Activated naive CD4-positive, alpha-beta T cell treated with anti-CD3 and anti-CD28 coated beads, Interleukin-2, amount 50 U/mL, for 72 hours (primary cell): Measurements from ENCODE around the gene MRPS11. TPM values are rescaled to one million over a fixed set of nuclear protein-coding genes. Genes with fewer than 3 reads are reported as not detected.

ENCODE experiments used
- ATAC-seq, 2 donors: fragments of 150-1000 bp; cut with Tn5 transposase; 2 replicates each; pipeline ENCODE4 v1.10.0; 2021; ENCODE audit warnings: mild to moderate bottlenecking in 2 of 2, moderate library complexity in 2 of 2
- DNase-seq, 2 donors: peaks; one replicate each; pipeline ENCODE4 v3.0.0; 2021 to 2022; ENCODE audit warnings: low spot score in 2 of 2
- H3K27ac Mint-ChIP-seq, 2 donors: one replicate each; pipeline ENCODE4 v1.8.0; 2022; ENCODE audit warnings: mild to moderate bottlenecking in 2 of 2, mixed read lengths in 2 of 2
- H3K36me3 Mint-ChIP-seq, 2 donors: one replicate each; pipeline ENCODE4 v1.8.0; 2022; ENCODE audit warnings: mixed read lengths in 2 of 2
- H3K9me3 Mint-ChIP-seq, 2 donors: one replicate each; pipeline ENCODE4 v1.8.0; 2022; ENCODE audit warnings: mixed read lengths in 2 of 2
- total RNA-seq, 2 donors: library from RNA; stranded (reverse); gene quantifications; one replicate each; pipeline ENCODE4 v1.2.3, GENCODE V29; 2022

MRPS11 gene
- total RNA-seq, 2 donors from 2014 or later = 61.0 to 61.3 TPM

GRCh38 chr15:88477126-88477525 lies 9.6 kb downstream of the MRPS11 start:
- no peak overlapping the region for H3K27ac Mint-ChIP-seq
- no peak for ATAC-seq
- H3K9me3 Mint-ChIP-seq = no peaks in the 10 kb centered on the region
- DNase-seq = no peak
- H3K36me3 Mint-ChIP-seq = no peaks in the 10 kb centered on the region

GRCh38 chr15:88477904-88478303 lies 10.4 kb downstream of the MRPS11 start:
- H3K27ac Mint-ChIP-seq = no peak overlapping the region
- no peaks in the 10 kb centered on the region for H3K36me3 Mint-ChIP-seq
- no peaks in the 10 kb centered on the region for H3K9me3 Mint-ChIP-seq
- no peak for ATAC-seq
- DNase-seq = no peak

- no peak for ATAC-seq
- DNase-seq = no peak
- Mint-ChIP-seq H3K36me3 (no peaks in the 10 kb centered on the region), H3K27ac (no peak overlapping the region), H3K9me3 (no peaks in the 10 kb centered on the region)
Observed at GRCh38 chr15:88479169-88479568, 11.7 kb downstream of the MRPS11 start.

GRCh38 chr15:88480981-88481380 lies 13.5 kb downstream of the MRPS11 start:
- no peak for DNase-seq
- ATAC-seq = no peak
- peak overlapping the region in 1 of 2 donors; percentile 94 for H3K27ac Mint-ChIP-seq
- H3K36me3 Mint-ChIP-seq = no peaks in the 10 kb centered on the region
- H3K9me3 Mint-ChIP-seq = no peaks in the 10 kb centered on the region

GRCh38 chr15:88482263-88482662 lies 14.8 kb downstream of the MRPS11 start:
- Mint-ChIP-seq H3K9me3 (no peaks in the 10 kb centered on the region), H3K36me3 (no peaks in the 10 kb centered on the region), H3K27ac (no peak overlapping the region)
- no peak for DNase-seq
- no peak for ATAC-seq

DNA sequence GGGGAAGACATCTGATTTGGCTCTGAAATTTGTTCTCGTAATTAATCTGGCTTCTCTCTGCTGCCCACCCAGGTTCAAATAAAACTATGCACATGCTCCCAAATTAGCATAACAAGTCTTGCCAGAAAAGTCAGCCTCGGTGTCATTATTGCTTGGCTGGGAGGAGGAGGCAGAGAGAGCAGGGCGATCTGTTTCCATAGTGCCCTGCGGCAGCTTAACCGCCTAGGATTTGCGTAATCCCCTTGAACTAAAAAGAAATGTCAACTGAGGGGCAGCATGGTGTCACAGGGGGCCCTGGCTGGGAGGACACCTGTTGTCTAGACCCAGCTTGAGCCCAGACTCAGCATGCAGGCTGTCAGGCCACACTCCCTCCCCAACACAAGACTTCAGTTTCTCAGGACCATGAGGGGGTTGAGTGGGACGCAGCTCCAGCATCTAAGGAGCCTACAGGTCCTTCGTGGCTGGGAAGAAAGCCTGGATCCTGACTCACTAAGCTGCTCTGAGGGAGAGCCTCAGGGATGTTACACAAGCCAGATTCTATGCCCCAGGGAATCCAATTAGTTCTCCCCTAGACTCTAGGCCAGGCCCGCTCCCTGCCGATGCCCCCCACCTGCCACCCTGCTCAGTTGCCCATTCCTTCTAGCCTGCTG lies 17.3 kb downstream of the MRPS11 start:
- DNase-seq (no peak), ATAC-seq (no peak)
- no peak overlapping the region for H3K27ac Mint-ChIP-seq
- no peaks in the 10 kb centered on the region for H3K36me3 Mint-ChIP-seq
- H3K9me3 Mint-ChIP-seq = no peaks in the 10 kb centered on the region

- ATAC-seq (no peak), DNase-seq (no peak)
- H3K27ac Mint-ChIP-seq = peak overlapping the region; percentile 0 to 39
- H3K9me3 Mint-ChIP-seq = no peaks in the 10 kb centered on the region
- H3K36me3 Mint-ChIP-seq = no peaks in the 10 kb centered on the region
Observed at GRCh38 chr15:88487178-88487795, 19.8 kb downstream of the MRPS11 start.

- DNase-seq = no peak
- no peaks in the 10 kb centered on the region for H3K9me3 Mint-ChIP-seq
- H3K36me3 Mint-ChIP-seq = no peaks in the 10 kb centered on the region
- no peak for ATAC-seq
- H3K27ac Mint-ChIP-seq = peak overlapping the region in 1 of 2 donors; percentile 39
Observed at GRCh38 chr15:88487796-88488523, 20.5 kb downstream of the MRPS11 start.

DNA sequence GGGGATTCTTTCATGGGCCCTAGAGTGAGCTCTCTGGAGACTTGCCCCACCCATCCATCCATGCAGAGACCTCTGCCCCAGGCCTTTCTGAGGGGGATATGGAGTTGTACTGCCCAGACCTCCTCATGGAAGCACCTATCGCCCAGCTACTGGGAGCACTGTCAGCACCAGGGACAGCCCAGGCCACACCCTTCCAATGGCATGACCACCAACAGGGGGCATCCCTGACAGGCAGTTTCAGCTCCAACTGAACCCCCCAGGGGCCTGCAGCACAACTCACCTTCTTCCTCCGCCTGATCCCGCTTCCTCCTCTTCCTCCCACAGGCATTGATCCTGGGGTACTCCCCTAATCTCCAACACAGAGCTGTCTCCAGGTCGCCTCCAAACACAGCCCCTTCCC lies 21.8 kb downstream of the MRPS11 start:
- Mint-ChIP-seq H3K9me3 (no peaks in the 10 kb centered on the region), H3K36me3 (no peaks in the 10 kb centered on the region), H3K27ac (peak overlapping the region in 1 of 2 donors; percentile 75)
- no peak for DNase-seq
- no peak for ATAC-seq

DNA sequence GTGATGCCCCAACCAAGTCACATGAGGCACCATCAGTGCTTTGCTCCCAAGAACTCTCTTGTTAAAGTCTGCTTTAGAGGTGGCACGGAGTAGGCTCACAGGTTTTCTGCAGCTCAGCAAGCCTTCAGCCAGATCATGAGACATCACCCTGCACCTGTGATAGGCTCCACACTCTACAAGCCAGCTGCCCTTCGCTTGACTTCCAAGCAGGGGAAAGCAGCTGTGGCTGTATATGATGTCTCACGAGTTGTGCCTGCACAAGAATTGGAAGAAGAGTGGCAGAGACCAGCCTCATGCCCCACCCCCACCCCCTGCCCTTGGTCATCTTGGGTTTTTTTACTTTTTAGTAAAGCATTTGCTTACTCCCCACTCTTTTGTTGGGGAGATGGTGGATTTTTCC lies 22.5 kb downstream of the MRPS11 start:
- Mint-ChIP-seq H3K9me3 (no peaks in the 10 kb centered on the region), H3K27ac (peak overlapping the region in 1 of 2 donors; percentile 75), H3K36me3 (no peaks in the 10 kb centered on the region)
- ATAC-seq (no peak), DNase-seq (no peak)

- no peak for DNase-seq
- no peaks in the 10 kb centered on the region for H3K36me3 Mint-ChIP-seq
- ATAC-seq = no peak
- H3K27ac Mint-ChIP-seq = peak overlapping the region in 1 of 2 donors; percentile 6
- no peaks in the 10 kb centered on the region for H3K9me3 Mint-ChIP-seq
Observed at GRCh38 chr15:88491158-88491557, 23.6 kb downstream of the MRPS11 start.

- Mint-ChIP-seq H3K27ac (no peak overlapping the region), H3K36me3 (no peaks in the 10 kb centered on the region), H3K9me3 (no peaks in the 10 kb centered on the region)
- DNase-seq = no peak
- ATAC-seq = no peak
Observed at GRCh38 chr15:88493844-88494243, 26.3 kb downstream of the MRPS11 start.

GRCh38 chr15:88497109-88497765 lies 29.7 kb downstream of the MRPS11 start:
- DNase-seq = no peak
- ATAC-seq = no peak
- Mint-ChIP-seq H3K27ac (peak overlapping the region; percentile 3 to 50), H3K36me3 (no peaks in the 10 kb centered on the region), H3K9me3 (no peaks in the 10 kb centered on the region)

DNA sequence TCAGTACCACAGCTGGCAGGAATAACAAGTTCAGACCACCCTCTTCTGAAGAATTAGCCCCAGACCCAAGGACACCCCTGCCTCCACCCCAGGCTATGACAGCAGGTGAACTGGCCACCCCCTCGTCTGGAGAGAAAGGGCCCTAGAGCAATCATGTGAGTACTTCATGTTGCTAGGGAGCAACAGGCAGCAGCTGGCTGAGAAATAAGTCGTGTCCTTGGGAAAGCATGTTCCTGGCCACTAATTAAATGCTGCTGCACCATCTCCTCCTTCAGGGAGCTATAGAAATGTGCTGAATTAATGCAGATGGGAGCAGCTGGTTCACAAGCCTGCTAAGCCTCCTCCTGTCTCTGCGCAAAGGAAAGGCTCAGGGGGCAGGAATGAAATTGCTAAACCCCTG lies 31.5 kb downstream of the MRPS11 start:
- Mint-ChIP-seq H3K27ac (no peak overlapping the region), H3K9me3 (no peaks in the 10 kb centered on the region), H3K36me3 (no peaks in the 10 kb centered on the region)
- ATAC-seq (no peak), DNase-seq (no peak)

DNA sequence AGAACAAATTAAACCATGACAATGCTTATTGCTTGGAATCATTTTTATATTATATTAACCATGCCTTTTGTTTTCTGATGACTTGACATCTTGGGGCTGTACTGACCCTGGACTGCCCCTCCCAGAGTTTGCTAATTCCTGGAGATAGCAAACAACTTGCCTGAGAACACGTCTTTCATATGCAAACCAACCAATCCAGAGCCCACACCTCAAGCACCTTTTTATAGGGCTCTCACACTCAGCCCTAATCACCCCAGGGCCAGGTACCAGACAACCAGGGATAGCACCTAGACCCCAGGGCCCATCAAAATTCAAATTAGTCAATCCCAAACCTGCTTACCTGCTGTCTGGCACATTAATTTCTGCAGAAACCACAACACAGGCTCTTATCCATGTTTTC lies 36.9 kb downstream of the MRPS11 start:
- DNase-seq (no peak), ATAC-seq (no peak)
- Mint-ChIP-seq H3K27ac (no peak overlapping the region), H3K36me3 (peaks cover 0 to 6% of the 10 kb centered on the region in 2 donors), H3K9me3 (no peaks in the 10 kb centered on the region)

- H3K27ac Mint-ChIP-seq = no peak overlapping the region
- peaks cover 0 to 6% of the 10 kb centered on the region in 2 donors for H3K36me3 Mint-ChIP-seq
- no peaks in the 10 kb centered on the region for H3K9me3 Mint-ChIP-seq
- no peak for DNase-seq
- ATAC-seq = no peak
Observed at GRCh38 chr15:88505721-88506120, 38.2 kb downstream of the MRPS11 start.

DNA sequence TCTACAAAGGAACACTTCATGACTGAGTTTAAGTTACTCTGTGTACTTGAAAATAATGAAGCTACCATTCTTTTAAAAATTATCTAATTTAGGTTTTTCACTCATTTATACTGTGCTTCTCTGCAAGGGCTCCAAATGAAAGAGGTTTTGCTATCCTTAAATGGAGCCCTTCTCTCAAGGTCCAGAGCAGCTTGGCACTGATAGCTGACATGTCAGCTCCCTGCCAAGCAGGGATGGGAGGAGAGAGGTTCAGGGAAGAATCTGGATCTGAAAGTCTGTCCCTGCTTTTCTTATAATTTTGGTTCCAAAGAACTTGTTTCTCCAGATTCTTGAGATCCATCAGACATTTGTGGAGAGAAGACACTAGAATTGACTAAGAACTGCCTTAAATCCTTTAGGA lies 39.1 kb downstream of the MRPS11 start:
- ATAC-seq (no peak), DNase-seq (no peak)
- no peaks in the 10 kb centered on the region for H3K9me3 Mint-ChIP-seq
- H3K36me3 Mint-ChIP-seq = peaks cover 0 to 12% of the 10 kb centered on the region in 2 donors
- H3K27ac Mint-ChIP-seq = no peak overlapping the region
